ENCODE data around the gene COA3. TPM values are rescaled to one million over a fixed set of nuclear protein-coding genes. Genes with fewer than 3 reads are reported as not detected.
"Not testable (repeated sequence)": the region's sequence is repeated elsewhere in the genome, so short reads cannot be mapped to it uniquely, and the experiment has no call there.

Gene COA3
- total RNA-seq, 2 donors from 2014 or later, result 34.3 to 36.1 TPM

DNA sequence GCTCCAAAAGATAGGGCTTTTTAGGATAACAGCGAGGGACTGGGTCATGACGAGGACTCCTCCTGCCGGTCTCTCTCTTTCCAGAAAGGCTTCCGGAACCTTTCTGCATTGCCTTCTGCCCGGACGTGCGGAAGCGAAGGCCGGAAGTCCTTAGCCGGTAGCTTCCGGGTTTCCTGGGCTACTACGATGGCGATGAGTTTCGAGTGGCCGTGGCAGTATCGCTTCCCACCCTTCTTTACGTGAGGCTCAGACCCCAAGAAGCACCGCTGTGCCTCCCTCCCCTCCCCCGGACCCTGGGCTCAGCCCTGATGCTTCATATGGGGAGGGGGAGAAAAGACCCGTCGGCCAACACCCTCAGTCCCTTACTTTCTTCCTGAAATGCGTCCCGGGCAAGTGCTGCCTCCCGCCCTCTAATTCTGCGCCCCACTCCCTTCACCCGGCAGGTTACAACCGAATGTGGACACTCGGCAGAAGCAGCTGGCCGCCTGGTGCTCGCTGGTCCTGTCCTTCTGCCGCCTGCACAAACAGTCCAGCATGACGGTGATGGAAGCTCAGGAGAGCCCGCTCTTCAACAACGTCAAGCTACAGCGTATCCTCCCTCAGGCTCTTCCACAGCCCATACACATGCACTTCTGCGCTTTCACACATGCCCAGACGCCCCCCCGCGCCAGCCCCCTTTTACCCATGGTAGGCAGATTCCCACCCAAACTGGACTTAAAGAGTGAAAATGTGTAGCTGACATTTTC is 25.0 kb downstream of the COA3 start, which contains the start of gene VPS25:
TSS of gene VPS25 (plus strand) at position 160 of the 746 bp plus-strand sequence. CDS start at position 187, 27 bp downstream.
- peaks cover 29% of the 10 kb centered on the region for H3K36me3 ChIP-seq
- H3K4me1 ChIP-seq (ENCODE audit: control insufficient read depth in 1 of 2, low read depth in 2 of 2), result peaks cover 3 to 8% of the 10 kb centered on the region in 2 donors
- DNase-seq (ENCODE audit: low spot score), result no peak
- peak within 1 kb of the TSS; percentile 70 to 82 for H3K27ac ChIP-seq
- H3K9me3 ChIP-seq, result no peaks in the 10 kb centered on the region
- peak; percentile 60 for ATAC-seq (ENCODE audit: insufficient number of reproducible peaks, low FRiP score, low read depth)
- no peaks in the 10 kb centered on the region for H3K27me3 ChIP-seq (replicated peaks; ENCODE audit: insufficient read depth)
- H3K4me3 ChIP-seq, result peak within 1 kb of the TSS; percentile 91
- TF ChIP-seq, protein P1, sequence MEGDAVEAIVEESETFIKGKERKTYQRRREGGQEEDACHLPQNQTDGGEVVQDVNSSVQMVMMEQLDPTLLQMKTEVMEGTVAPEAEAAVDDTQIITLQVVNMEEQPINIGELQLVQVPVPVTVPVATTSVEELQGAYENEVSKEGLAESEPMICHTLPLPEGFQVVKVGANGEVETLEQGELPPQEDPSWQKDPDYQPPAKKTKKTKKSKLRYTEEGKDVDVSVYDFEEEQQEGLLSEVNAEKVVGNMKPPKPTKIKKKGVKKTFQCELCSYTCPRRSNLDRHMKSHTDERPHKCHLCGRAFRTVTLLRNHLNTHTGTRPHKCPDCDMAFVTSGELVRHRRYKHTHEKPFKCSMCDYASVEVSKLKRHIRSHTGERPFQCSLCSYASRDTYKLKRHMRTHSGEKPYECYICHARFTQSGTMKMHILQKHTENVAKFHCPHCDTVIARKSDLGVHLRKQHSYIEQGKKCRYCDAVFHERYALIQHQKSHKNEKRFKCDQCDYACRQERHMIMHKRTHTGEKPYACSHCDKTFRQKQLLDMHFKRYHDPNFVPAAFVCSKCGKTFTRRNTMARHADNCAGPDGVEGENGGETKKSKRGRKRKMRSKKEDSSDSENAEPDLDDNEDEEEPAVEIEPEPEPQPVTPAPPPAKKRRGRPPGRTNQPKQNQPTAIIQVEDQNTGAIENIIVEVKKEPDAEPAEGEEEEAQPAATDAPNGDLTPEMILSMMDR (IDR thresholded peaks at IDR 0.05), result no peak

GRCh38 chr17:42772945-42773289 is 25.6 kb downstream of the COA3 start:
- peak overlapping the region; percentile 70 to 82 for H3K27ac ChIP-seq
- peaks cover 25% of the 10 kb centered on the region for H3K36me3 ChIP-seq
- peak overlapping the region; percentile 91 for H3K4me3 ChIP-seq
- H3K9me3 ChIP-seq, result no peaks in the 10 kb centered on the region
- no peak for ATAC-seq (ENCODE audit: insufficient number of reproducible peaks, low FRiP score, low read depth)
- DNase-seq (ENCODE audit: low spot score), result no peak
- TF ChIP-seq, protein P1 (IDR thresholded peaks at IDR 0.05), result no peak
- H3K27me3 ChIP-seq (replicated peaks; ENCODE audit: insufficient read depth), result no peaks in the 10 kb centered on the region
- H3K4me1 ChIP-seq (ENCODE audit: control insufficient read depth in 1 of 2, low read depth in 2 of 2), result peaks cover 3 to 8% of the 10 kb centered on the region in 2 donors

DNA sequence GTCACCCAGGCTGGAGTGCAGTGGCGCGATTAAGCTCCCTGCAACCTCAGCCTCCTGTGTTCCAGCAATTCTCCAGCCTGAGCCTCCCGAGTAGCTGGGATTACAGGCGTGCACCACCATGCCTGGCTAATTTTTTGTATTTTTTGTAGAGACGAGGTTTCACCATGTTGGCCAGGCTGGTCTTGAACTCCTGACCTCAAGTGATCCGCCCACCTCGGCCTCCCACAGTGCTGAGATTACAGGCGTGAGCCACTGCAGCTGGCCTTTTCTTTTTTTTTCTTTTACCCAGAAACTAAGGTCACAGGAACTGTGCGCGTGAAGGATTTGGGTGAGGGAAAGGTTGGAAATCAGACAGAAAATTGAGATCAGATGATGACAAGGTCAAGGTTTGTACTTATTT is 28.5 kb downstream of the COA3 start:
- not testable (repeated sequence) for H3K27me3 ChIP-seq (replicated peaks; ENCODE audit: insufficient read depth); H3K9me3 ChIP-seq; H3K4me1 ChIP-seq (ENCODE audit: control insufficient read depth in 1 of 2, low read depth in 2 of 2); DNase-seq (ENCODE audit: low spot score); H3K36me3 ChIP-seq; H3K4me3 ChIP-seq; ATAC-seq (ENCODE audit: insufficient number of reproducible peaks, low FRiP score, low read depth); H3K27ac ChIP-seq

DNA sequence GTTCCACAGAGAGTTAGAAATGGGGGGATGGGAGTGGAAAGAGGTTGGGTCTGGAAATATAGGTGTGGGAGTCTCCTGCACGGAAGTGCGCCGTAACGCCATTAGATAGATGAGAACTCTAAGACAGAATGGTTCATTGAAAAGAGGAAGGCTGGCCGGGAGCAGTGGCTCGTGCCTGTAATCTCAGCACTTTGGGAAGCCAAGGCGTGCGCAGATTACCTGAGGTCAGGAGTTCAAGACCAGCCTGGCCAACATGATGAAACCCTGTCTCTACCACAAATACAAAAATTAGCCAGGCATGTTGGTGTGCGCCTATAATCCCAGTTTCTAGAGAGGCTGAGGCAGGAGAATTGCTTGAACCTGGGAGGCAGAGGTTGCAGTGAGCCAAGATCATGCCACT is 30.5 kb downstream of the COA3 start:
- not testable (repeated sequence) for H3K27ac ChIP-seq; H3K9me3 ChIP-seq; DNase-seq (ENCODE audit: low spot score); H3K4me1 ChIP-seq (ENCODE audit: control insufficient read depth in 1 of 2, low read depth in 2 of 2); H3K36me3 ChIP-seq; H3K27me3 ChIP-seq (replicated peaks; ENCODE audit: insufficient read depth); ATAC-seq (ENCODE audit: insufficient number of reproducible peaks, low FRiP score, low read depth); H3K4me3 ChIP-seq

DNA sequence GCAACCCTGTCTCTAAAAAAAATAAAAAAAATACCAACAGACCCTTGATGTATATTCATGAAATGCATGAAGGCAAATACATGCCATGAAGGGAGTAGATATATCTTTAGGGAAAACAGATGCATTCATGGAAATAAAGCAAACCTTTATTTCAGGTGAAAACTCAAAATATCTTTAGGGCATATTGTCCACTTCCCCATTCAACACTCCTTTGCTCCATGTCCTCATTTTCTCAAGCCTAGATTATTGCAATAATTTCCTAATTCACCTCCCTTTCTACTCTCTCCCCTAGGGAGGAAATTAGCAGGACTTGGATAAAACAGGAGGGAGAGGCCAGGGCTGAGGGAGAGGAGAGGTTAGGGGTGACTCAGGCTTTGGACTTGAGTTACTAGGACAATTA is 31.0 kb downstream of the COA3 start:
- H3K4me1 ChIP-seq (ENCODE audit: control insufficient read depth in 1 of 2, low read depth in 2 of 2), result no peaks in the 10 kb centered on the region
- H3K27ac ChIP-seq, result no peak overlapping the region
- H3K36me3 ChIP-seq, result no peaks in the 10 kb centered on the region
- no peak for DNase-seq (ENCODE audit: low spot score)
- no peak for ATAC-seq (ENCODE audit: insufficient number of reproducible peaks, low FRiP score, low read depth)
- no peaks in the 10 kb centered on the region for H3K9me3 ChIP-seq
- H3K4me3 ChIP-seq, result no peak overlapping the region
- TF ChIP-seq, protein P1 (IDR thresholded peaks at IDR 0.05), result no peak
- H3K27me3 ChIP-seq (replicated peaks; ENCODE audit: insufficient read depth), result peaks cover 2% of the 10 kb centered on the region

- no peak for ATAC-seq (ENCODE audit: insufficient number of reproducible peaks, low FRiP score, low read depth)
- Histone ChIP-seq H3K4me3 (no peak overlapping the region), H3K27ac (no peak overlapping the region), H3K36me3 (no peaks in the 10 kb centered on the region), H3K4me1 (ENCODE audit: control insufficient read depth in 1 of 2, low read depth in 2 of 2) (peaks cover 0 to 4% of the 10 kb centered on the region in 2 donors), H3K9me3 (no peaks in the 10 kb centered on the region), H3K27me3 (replicated peaks; ENCODE audit: insufficient read depth) (peaks cover 9% of the 10 kb centered on the region)
- no peak for DNase-seq (ENCODE audit: low spot score)
- TF ChIP-seq, protein P1 (IDR thresholded peaks at IDR 0.05), result no peak
Measured at GRCh38 chr17:42766124-42766523, 32.4 kb downstream of the COA3 start.

Measured in thoracic aorta (tissue), 2 donors.